Activated T-cell treated with anti-CD3 and anti-CD28 coated beads for 1 hour (primary cell): ENCODE data around the gene NFIC.
A peak's percentile ranks its signal among the peaks of the same experiment; 100 is the strongest.

Experiments
- DNase-seq: peaks from one replicate; pipeline ENCODE4 v3.0.0-alpha.2; 2020; ENCODE audit warnings: low read depth

Gene NFIC

GRCh38 chr19:3470500-3471128 is 104.2 kb downstream of the NFIC start:
- no peak for DNase-seq

GRCh38 chr19:3471954-3472655 is 105.7 kb downstream of the NFIC start:
- peak; percentile 37 for DNase-seq

GRCh38 chr19:3474010-3474409 is 107.6 kb downstream of the NFIC start:
- DNase-seq = no peak

GRCh38 chr19:3474614-3475013 is 108.2 kb downstream of the NFIC start:
- no peak for DNase-seq

- DNase-seq = no peak
These were observed 109.1 kb downstream of the NFIC start for GRCh38 chr19:3475449-3475848.

GRCh38 chr19:3476830-3477229 is 110.4 kb downstream of the NFIC start:
- no peak for DNase-seq

GRCh38 chr19:3477506-3477905 is 111.1 kb downstream of the NFIC start:
- DNase-seq = no peak

GRCh38 chr19:3477951-3478350 is 111.6 kb downstream of the NFIC start:
- DNase-seq = no peak

GRCh38 chr19:3478409-3479176 is 112.2 kb downstream of the NFIC start:
- no peak for DNase-seq

GRCh38 chr19:3479177-3479833 is 112.9 kb downstream of the NFIC start:
- peak; percentile 13 for DNase-seq

GRCh38 chr19:3479834-3480215 is 113.4 kb downstream of the NFIC start:
- no peak for DNase-seq

GRCh38 chr19:3480383-3481091 is 114.2 kb downstream of the NFIC start, which contains the start of gene SMIM24:
Gene SMIM24, minus strand, starts transcription at chr19:3480525. Its CDS starts 62 bp downstream, at chr19:3480463.
- no peak for DNase-seq

- DNase-seq = no peak
These were observed 115.1 kb downstream of the NFIC start for GRCh38 chr19:3481241-3482090.

- no peak for DNase-seq
These were observed 116.3 kb downstream of the NFIC start for GRCh38 chr19:3482507-3483225.

GRCh38 chr19:3483226-3483628 is 116.8 kb downstream of the NFIC start, which contains the start of gene SMIM44:
Gene SMIM44, minus strand, starts transcription at chr19:3483441. Its CDS starts 38 bp downstream, at chr19:3483403.
- DNase-seq = no peak

GRCh38 chr19:3491396-3492119 is 125.2 kb downstream of the NFIC start:
- DNase-seq = no peak

- DNase-seq = no peak
These were observed 125.9 kb downstream of the NFIC start for GRCh38 chr19:3492131-3492839.

GRCh38 chr19:3492919-3493318 is 126.5 kb downstream of the NFIC start:
- no peak for DNase-seq

GRCh38 chr19:3493651-3494050 is 127.3 kb downstream of the NFIC start:
- DNase-seq = no peak
